Right ventricle myocardium superior (tissue), 1 donor: ENCODE results near the gene SIPA1L3. TPM values are rescaled to one million over a fixed set of nuclear protein-coding genes. Genes with fewer than 3 reads are reported as not detected.
A peak's percentile ranks its signal among the peaks of the same experiment; 100 is the strongest.
"Not testable (repeated sequence)": the region's sequence is repeated elsewhere in the genome, so short reads cannot be mapped to it uniquely, and the experiment has no call there.

Experiments used
- ATAC-seq: fragments of 200-7000 bp; cut with Tn5 transposase; one replicate; pipeline ENCODE4 v1.9.1; 2020; ENCODE audit warnings: mild to moderate bottlenecking; ENCODE audit not compliant: poor library complexity
- DNase-seq: peaks from one replicate; pipeline ENCODE4 v3.0.0-alpha.2; 2020
- intact Hi-C: fragments of 100-400 bp; cut with DNase I; formaldehyde crosslinking; loops from one replicate; pipeline ENCODE4 v1.11.2; 2022
- long read RNA-seq: library from polyadenylated mRNA; unstranded; transcript quantifications from one replicate; pipeline ENCODE4 v2.0.0, GENCODE V29; 2021
- total RNA-seq: library from RNA; stranded (reverse); fragmentation: NEBNext Ultra II Directional; extraction: Animal tissue kit (Norgen Biotek cat#: 25700); gene quantifications from one replicate; pipeline ENCODE4 v1.2.1, GENCODE V29; 2021
- donor health status: DM: no; HTN: yes; CAD: no; lungs with severe emphysema.

SIPA1L3 gene
- total RNA-seq: 8.5 TPM
- long read RNA-seq, partial matches to known transcripts: 4 of 18 reads
- long read RNA-seq, other reads (novel, unspliced or antisense): 13 of 18 reads

GRCh38 chr19:37906869-37907734 lies at the start of gene SIPA1L3:
Gene SIPA1L3, plus strand, starts transcription at chr19:37907208. Its CDS starts 174,358 bp downstream, at chr19:38081566.
- intact Hi-C loops: loop anchor here (10.0 kb wide), 1 partner anchor 418 kb away; no protein-coding TSS in a partner anchor

GRCh38 chr19:37864501-37864900 lies 42.5 kb upstream of the SIPA1L3 start:
- no peak for DNase-seq
- ATAC-seq: no peak
- intact Hi-C loops: no loop called here

More at GRCh38 chr19:37906869-37907734, at the start of gene SIPA1L3:
- DNase-seq (peak; percentile 97), ATAC-seq (peak; percentile 99)

GRCh38 chr19:37865930-37866329 lies 41.1 kb upstream of the SIPA1L3 start:
- ATAC-seq, intact Hi-C loops, DNase-seq: not testable (repeated sequence)

- intact Hi-C loops: no loop called here
- DNase-seq (no peak), ATAC-seq (no peak)
Observed at GRCh38 chr19:37867831-37868230, 39.2 kb upstream of the SIPA1L3 start.

GRCh38 chr19:37869766-37870340 lies 37.2 kb upstream of the SIPA1L3 start:
- intact Hi-C loops: no loop called here
- DNase-seq (no peak), ATAC-seq (no peak)

- no peak for DNase-seq
- intact Hi-C loops: no loop called here
- ATAC-seq: no peak
Observed at GRCh38 chr19:37872383-37872782, 34.6 kb upstream of the SIPA1L3 start.

- no peak for DNase-seq
- ATAC-seq: no peak
- intact Hi-C loops: no loop called here
Observed at GRCh38 chr19:37874784-37875183, 32.2 kb upstream of the SIPA1L3 start.

- intact Hi-C loops: no loop called here
- ATAC-seq (no peak), DNase-seq (no peak)
Observed at GRCh38 chr19:37876032-37876431, 31.0 kb upstream of the SIPA1L3 start.

- DNase-seq (no peak), ATAC-seq (no peak)
- intact Hi-C loops: no loop called here
Observed at GRCh38 chr19:37877147-37877546, 29.9 kb upstream of the SIPA1L3 start.

GRCh38 chr19:37885392-37885791 lies 21.6 kb upstream of the SIPA1L3 start:
- DNase-seq (no peak), ATAC-seq (no peak)
- intact Hi-C loops: no loop called here

GRCh38 chr19:37886571-37886970 lies 20.4 kb upstream of the SIPA1L3 start:
- intact Hi-C loops: no loop called here
- no peak for ATAC-seq

GRCh38 chr19:37893845-37894575 lies 13.0 kb upstream of the SIPA1L3 start:
- DNase-seq (no peak), ATAC-seq (no peak)
- intact Hi-C loops: no loop called here

More at GRCh38 chr19:37886571-37886970, 20.4 kb upstream of the SIPA1L3 start:
- DNase-seq: no peak

GRCh38 chr19:37896180-37896579 lies 10.8 kb upstream of the SIPA1L3 start:
- ATAC-seq (peak; percentile 59), DNase-seq (no peak)
- intact Hi-C loops: loop anchor here (5.0 kb wide), 2 partner anchors 201 to 336 kb away; no protein-coding TSS in a partner anchor

- intact Hi-C loops: loop anchor here (5.0 kb wide), 2 partner anchors 198 to 333 kb away; no protein-coding TSS in a partner anchor
Observed at GRCh38 chr19:37899453-37899852, 7.6 kb upstream of the SIPA1L3 start.

GRCh38 chr19:37899966-37900365 lies 7.0 kb upstream of the SIPA1L3 start:
- intact Hi-C loops: loop anchor here (5.0 to 10.0 kb wide), 4 partner anchors 187 to 425 kb away; no protein-coding TSS in a partner anchor
- no peak for DNase-seq
- no peak for ATAC-seq

More at GRCh38 chr19:37899453-37899852, 7.6 kb upstream of the SIPA1L3 start:
- ATAC-seq (no peak), DNase-seq (no peak)

GRCh38 chr19:37902668-37903067 lies 4.3 kb upstream of the SIPA1L3 start:
- ATAC-seq: peak; percentile 40
- intact Hi-C loops: loop anchor here (5.0 to 10.0 kb wide), 2 partner anchors 185 to 422 kb away; no protein-coding TSS in a partner anchor
- DNase-seq: peak; percentile 72

GRCh38 chr19:37903096-37903495 lies 3.9 kb upstream of the SIPA1L3 start:
- intact Hi-C loops: loop anchor here (5.0 to 10.0 kb wide), 2 partner anchors 184 to 422 kb away; no protein-coding TSS in a partner anchor
- DNase-seq (no peak), ATAC-seq (no peak)

GRCh38 chr19:37905946-37906868 lies 801 bp upstream of the SIPA1L3 start, which contains the start of gene WDR87:
Gene WDR87, minus strand, starts transcription at chr19:37906594. Its CDS starts 8,355 bp downstream, at chr19:37898239.
- intact Hi-C loops: loop anchor here (10.0 kb wide), 1 partner anchor 419 kb away; no protein-coding TSS in a partner anchor
- ATAC-seq: peak; percentile 21
- DNase-seq: no peak
